Ovary (tissue), 9 donors: ENCODE data around the gene PAQR4. TPM values are rescaled to one million over a fixed set of nuclear protein-coding genes. Genes with fewer than 3 reads are reported as not detected.
"Not testable (repeated sequence)": the region's sequence is repeated elsewhere in the genome, so short reads cannot be mapped to it uniquely, and the experiment has no call there.

Experiments used
- DNase-seq, 5 donors: peaks; one replicate each; pipeline ENCODE4 v3.0.0-alpha.2; 2019 to 2020
- H3K27ac ChIP-seq, 2 donors: fragments of 200-600 bp; one replicate each; pipeline versions ENCODE4 v1.5.1 to v1.8.0; 2019 to 2022
- H3K27me3 ChIP-seq: fragments of 200-600 bp; one replicate; pipeline ENCODE4 v1.8.0; 2022
- H3K36me3 ChIP-seq: fragments of 200-600 bp; sonication (generic); one replicate; pipeline ENCODE4 v1.5.1; 2019
- H3K4me1 ChIP-seq: one replicate; pipeline ENCODE4 v1.8.1; 2013; ENCODE audit warnings: mild to moderate bottlenecking, moderate library complexity; ENCODE audit not compliant: insufficient read depth
- H3K4me3 ChIP-seq: fragments of 200-600 bp; sonication (generic); one replicate; pipeline ENCODE4 v1.5.1; 2017
- H3K9me3 ChIP-seq, 2 donors: fragments of 200-600 bp in 1 of 2; sonication (generic) in 1 of 2; one replicate each; pipeline versions ENCODE4 v1.5.1 to v1.8.1; 2013 to 2019; ENCODE audit warnings: mild to moderate bottlenecking in 1 of 2, moderate library complexity in 1 of 2
- CTCF ChIP-seq, 3 donors: fragments of 450-650 bp in 2 of 3; fragments of 200-600 bp in 1 of 3; IDR thresholded peaks; one replicate each; pipeline versions ENCODE4 v1.5.1 to v1.8.0; 2016 to 2022; ENCODE audit warnings: antibody characterized with exemption in 3 of 3, mild to moderate bottlenecking in 1 of 3
- EP300 ChIP-seq: sonication (generic); formaldehyde crosslinking; IDR thresholded peaks from one replicate; pipeline ENCODE4 v1.6.1; 2017; ENCODE audit warnings: antibody characterized with exemption
- POLR2A ChIP-seq: fragments of 450-650 bp; IDR thresholded peaks from one replicate; pipeline ENCODE4 v1.6.1; 2017; ENCODE audit warnings: antibody characterized with exemption, mild to moderate bottlenecking, moderate library complexity
- WGBS, 3 donors: extraction: QIAGEN DNeasy Blood & Tissue Kit in 1 of 3; methylation state at CpG; one replicate each; pipeline versions ENCODE4 v1.1.5 to v1.1.7; 2013 to 2017; 5-methylcytosine and 5-hydroxymethylcytosine counted together
- intact Hi-C, 4 donors: fragments of 100-400 bp; cut with DNase I; formaldehyde crosslinking; loops; one replicate each; pipeline versions ENCODE4 v1.11.0 to v1.15.1; 2022 to 2023
- polyA plus RNA-seq, 2 donors: library from polyadenylated mRNA; stranded (reverse); fragments of 200-250 nt in 1 of 2; fragments of 350-450 nt in 1 of 2; fragmentation: Illumina TruSeq in 1 of 2; extraction: RNeasy Lipid Tissue Mini Kit (QIAGEN cat#74804) in 1 of 2; gene quantifications; one replicate each; pipeline ENCODE4 v1.2.3, GENCODE V29; 2013 to 2014
- total RNA-seq, 7 donors: library from RNA; depleted of rRNA in 2 of 7; stranded (reverse); fragments of >200 nt in 2 of 7; fragmentation: NEBNext Ultra II Directional in 3 of 7; extraction: Animal tissue kit (Norgen Biotek cat#: 25700) in 3 of 7; gene quantifications; one replicate each; pipeline versions ENCODE4 v1.1.0 to v1.2.4, GENCODE V29; 2016 to 2023
- donor health status: DM: no; HTN: no; CAD: no; lungs with moderate emphysema.
- donor health status: DM: no; HTN: no; CAD: no.
- donor health status: Bipolar disorder and iron deficiency.
- donor health status: DM: yes; HTN: yes; CAD: no.
- donor health status: DM: no; HTN: no; CAD: no.
- donor health status: DM: yes; HTN: yes; CAD: no.

PAQR4 gene
- total and polyA plus RNA-seq, 9 donors, result 0.30 to 5.7 (median 1.5) TPM

- Histone ChIP-seq H3K27me3 (no peaks in the 10 kb centered on the region), H3K4me3 (no peak overlapping the region), H3K4me1 (no peaks in the 10 kb centered on the region), H3K27ac (no peak overlapping the region), H3K36me3 (no peaks in the 10 kb centered on the region), H3K9me3 (no peaks in the 10 kb centered on the region)
- DNase-seq, result no peak
- no peak for TF ChIP-seq POLR2A
- no peak for TF ChIP-seq CTCF (IDR thresholded peaks at IDR 0.05)
- no peak for TF ChIP-seq EP300
- WGBS, 3 donors, result 90 to 98% (median 91%) methylated on average over 12 of the region's 12 CpGs
- intact Hi-C loops, result no loop called here
Observed at GRCh38 chr16:2938206-2938605, 30.9 kb upstream of the PAQR4 start.

GRCh38 chr16:2939968-2940367 lies 29.2 kb upstream of the PAQR4 start:
- H3K9me3 ChIP-seq, result no peaks in the 10 kb centered on the region
- intact Hi-C loops, result no loop called here
- H3K27ac ChIP-seq, result no peak overlapping the region
- H3K4me3 ChIP-seq, result no peak overlapping the region
- H3K36me3 ChIP-seq, result no peaks in the 10 kb centered on the region
- no peaks in the 10 kb centered on the region for H3K4me1 ChIP-seq
- TF ChIP-seq CTCF (IDR thresholded peaks at IDR 0.05), result no peak
- TF ChIP-seq EP300, result no peak
- TF ChIP-seq POLR2A, result no peak
- DNase-seq, result no peak
- H3K27me3 ChIP-seq, result no peaks in the 10 kb centered on the region
- WGBS, 3 donors, result 53 to 63% (median 59%) methylated on average over 2 of the region's 2 CpGs

GRCh38 chr16:2942045-2942444 lies 27.1 kb upstream of the PAQR4 start:
- Histone ChIP-seq H3K36me3 (no peaks in the 10 kb centered on the region), H3K27ac (no peak overlapping the region), H3K27me3 (no peaks in the 10 kb centered on the region), H3K4me3 (no peak overlapping the region), H3K9me3 (no peaks in the 10 kb centered on the region), H3K4me1 (no peaks in the 10 kb centered on the region)
- TF ChIP-seq CTCF (IDR thresholded peaks at IDR 0.05) (no peak), POLR2A (no peak), EP300 (no peak)
- intact Hi-C loops, result no loop called here
- 81 to 85% (median 82%) methylated on average over 4 of the region's 4 CpGs for WGBS, 3 donors
- no peak for DNase-seq

GRCh38 chr16:2943716-2944115 lies 25.4 kb upstream of the PAQR4 start:
- intact Hi-C loops, result not testable (repeated sequence)

GRCh38 chr16:2946649-2947048 lies 22.5 kb upstream of the PAQR4 start:
- no peak overlapping the region for H3K27ac ChIP-seq
- intact Hi-C loops, result no loop called here
- no peak for DNase-seq
- no peaks in the 10 kb centered on the region for H3K9me3 ChIP-seq
- H3K36me3 ChIP-seq, result no peaks in the 10 kb centered on the region
- no peak for TF ChIP-seq POLR2A
- TF ChIP-seq CTCF (IDR thresholded peaks at IDR 0.05), result no peak
- TF ChIP-seq EP300, result no peak
- no peaks in the 10 kb centered on the region for H3K27me3 ChIP-seq
- no peaks in the 10 kb centered on the region for H3K4me1 ChIP-seq
- 95% methylated on average over 4 of the region's 4 CpGs for WGBS, 3 donors
- H3K4me3 ChIP-seq, result no peak overlapping the region

More at GRCh38 chr16:2943716-2944115, 25.4 kb upstream of the PAQR4 start:
- WGBS, 3 donors, result 68 to 88% (median 84%) methylated on average over 12 of the region's 12 CpGs
- not testable (repeated sequence) for H3K4me3 ChIP-seq, H3K27ac ChIP-seq, H3K27me3 ChIP-seq, H3K36me3 ChIP-seq, H3K9me3 ChIP-seq, H3K4me1 ChIP-seq, DNase-seq
